Measurements from ENCODE around the gene CGB7.
"Not testable (repeated sequence)": the region's sequence is repeated elsewhere in the genome, so short reads cannot be mapped to it uniquely, and the experiment has no call there.

GRCh38 chr19:49056902-49057596 is 500 bp downstream of the CGB7 start:
- TF ChIP-seq, protein P1, sequence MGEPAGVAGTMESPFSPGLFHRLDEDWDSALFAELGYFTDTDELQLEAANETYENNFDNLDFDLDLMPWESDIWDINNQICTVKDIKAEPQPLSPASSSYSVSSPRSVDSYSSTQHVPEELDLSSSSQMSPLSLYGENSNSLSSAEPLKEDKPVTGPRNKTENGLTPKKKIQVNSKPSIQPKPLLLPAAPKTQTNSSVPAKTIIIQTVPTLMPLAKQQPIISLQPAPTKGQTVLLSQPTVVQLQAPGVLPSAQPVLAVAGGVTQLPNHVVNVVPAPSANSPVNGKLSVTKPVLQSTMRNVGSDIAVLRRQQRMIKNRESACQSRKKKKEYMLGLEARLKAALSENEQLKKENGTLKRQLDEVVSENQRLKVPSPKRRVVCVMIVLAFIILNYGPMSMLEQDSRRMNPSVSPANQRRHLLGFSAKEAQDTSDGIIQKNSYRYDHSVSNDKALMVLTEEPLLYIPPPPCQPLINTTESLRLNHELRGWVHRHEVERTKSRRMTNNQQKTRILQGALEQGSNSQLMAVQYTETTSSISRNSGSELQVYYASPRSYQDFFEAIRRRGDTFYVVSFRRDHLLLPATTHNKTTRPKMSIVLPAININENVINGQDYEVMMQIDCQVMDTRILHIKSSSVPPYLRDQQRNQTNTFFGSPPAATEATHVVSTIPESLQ (CRISPR knock-in tag; IDR thresholded peaks at IDR 0.05) = not testable (repeated sequence)
- not testable (repeated sequence) for TF ChIP-seq ZNF407 (IDR thresholded peaks at IDR 0.05; ENCODE audit: low read depth); POLR2A (conservative IDR thresholded peaks at IDR 0.05); CTCF (IDR thresholded peaks at IDR 0.05 in 2 of 3, conservative IDR thresholded peaks at IDR 0.05 in 1 of 3; ENCODE audit: insufficient read depth in 2 of 3, low read depth in 1 of 3, low read length in 3 of 3); ZFX (CRISPR knock-in tag; IDR thresholded peaks at IDR 0.05); TCF7L2 (IDR thresholded peaks at IDR 0.05; ENCODE audit: low read depth, low read length)
- TF ChIP-seq, protein P2, sequence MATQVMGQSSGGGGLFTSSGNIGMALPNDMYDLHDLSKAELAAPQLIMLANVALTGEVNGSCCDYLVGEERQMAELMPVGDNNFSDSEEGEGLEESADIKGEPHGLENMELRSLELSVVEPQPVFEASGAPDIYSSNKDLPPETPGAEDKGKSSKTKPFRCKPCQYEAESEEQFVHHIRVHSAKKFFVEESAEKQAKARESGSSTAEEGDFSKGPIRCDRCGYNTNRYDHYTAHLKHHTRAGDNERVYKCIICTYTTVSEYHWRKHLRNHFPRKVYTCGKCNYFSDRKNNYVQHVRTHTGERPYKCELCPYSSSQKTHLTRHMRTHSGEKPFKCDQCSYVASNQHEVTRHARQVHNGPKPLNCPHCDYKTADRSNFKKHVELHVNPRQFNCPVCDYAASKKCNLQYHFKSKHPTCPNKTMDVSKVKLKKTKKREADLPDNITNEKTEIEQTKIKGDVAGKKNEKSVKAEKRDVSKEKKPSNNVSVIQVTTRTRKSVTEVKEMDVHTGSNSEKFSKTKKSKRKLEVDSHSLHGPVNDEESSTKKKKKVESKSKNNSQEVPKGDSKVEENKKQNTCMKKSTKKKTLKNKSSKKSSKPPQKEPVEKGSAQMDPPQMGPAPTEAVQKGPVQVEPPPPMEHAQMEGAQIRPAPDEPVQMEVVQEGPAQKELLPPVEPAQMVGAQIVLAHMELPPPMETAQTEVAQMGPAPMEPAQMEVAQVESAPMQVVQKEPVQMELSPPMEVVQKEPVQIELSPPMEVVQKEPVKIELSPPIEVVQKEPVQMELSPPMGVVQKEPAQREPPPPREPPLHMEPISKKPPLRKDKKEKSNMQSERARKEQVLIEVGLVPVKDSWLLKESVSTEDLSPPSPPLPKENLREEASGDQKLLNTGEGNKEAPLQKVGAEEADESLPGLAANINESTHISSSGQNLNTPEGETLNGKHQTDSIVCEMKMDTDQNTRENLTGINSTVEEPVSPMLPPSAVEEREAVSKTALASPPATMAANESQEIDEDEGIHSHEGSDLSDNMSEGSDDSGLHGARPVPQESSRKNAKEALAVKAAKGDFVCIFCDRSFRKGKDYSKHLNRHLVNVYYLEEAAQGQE (IDR thresholded peaks at IDR 0.05; ENCODE audit: borderline replicate concordance) = not testable (repeated sequence)
- TF ChIP-seq, protein P2 (CRISPR knock-in tag; IDR thresholded peaks at IDR 0.05; ENCODE audit: low read depth) = not testable (repeated sequence)
